ENCODE measurements around the gene MAP3K20.

GRCh38 chr2:173230181-173230580 is 154.5 kb downstream of the MAP3K20 start:
- TF ChIP-seq POLR2AphosphoS5 (IDR thresholded peaks at IDR 0.05), result no peak
- TF ChIP-seq, protein P1, sequence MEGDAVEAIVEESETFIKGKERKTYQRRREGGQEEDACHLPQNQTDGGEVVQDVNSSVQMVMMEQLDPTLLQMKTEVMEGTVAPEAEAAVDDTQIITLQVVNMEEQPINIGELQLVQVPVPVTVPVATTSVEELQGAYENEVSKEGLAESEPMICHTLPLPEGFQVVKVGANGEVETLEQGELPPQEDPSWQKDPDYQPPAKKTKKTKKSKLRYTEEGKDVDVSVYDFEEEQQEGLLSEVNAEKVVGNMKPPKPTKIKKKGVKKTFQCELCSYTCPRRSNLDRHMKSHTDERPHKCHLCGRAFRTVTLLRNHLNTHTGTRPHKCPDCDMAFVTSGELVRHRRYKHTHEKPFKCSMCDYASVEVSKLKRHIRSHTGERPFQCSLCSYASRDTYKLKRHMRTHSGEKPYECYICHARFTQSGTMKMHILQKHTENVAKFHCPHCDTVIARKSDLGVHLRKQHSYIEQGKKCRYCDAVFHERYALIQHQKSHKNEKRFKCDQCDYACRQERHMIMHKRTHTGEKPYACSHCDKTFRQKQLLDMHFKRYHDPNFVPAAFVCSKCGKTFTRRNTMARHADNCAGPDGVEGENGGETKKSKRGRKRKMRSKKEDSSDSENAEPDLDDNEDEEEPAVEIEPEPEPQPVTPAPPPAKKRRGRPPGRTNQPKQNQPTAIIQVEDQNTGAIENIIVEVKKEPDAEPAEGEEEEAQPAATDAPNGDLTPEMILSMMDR (IDR thresholded peaks at IDR 0.05), result no peak
